Activated CD4-positive, alpha-beta memory T cell treated with anti-CD3 and anti-CD28 coated beads, Interleukin-2, amount 10 ng/mL, durations not matched to agents 7 days and 5 days (primary cell): Measurements from ENCODE around the gene FGGY. TPM values are rescaled to one million over a fixed set of nuclear protein-coding genes. Genes with fewer than 3 reads are reported as not detected.

Experiments used
- CTCF ChIA-PET: fragments of 350-600 bp; sonication (Branson Sonifier 250); formaldehyde crosslinking; loops from one replicate; lab custom pipeline; 2021; ENCODE audit warnings: antibody characterized with exemption, inconsistent platforms; lab: Charles Lee
- POLR2A ChIA-PET: fragments of 350-600 bp; sonication (Branson Sonifier 250); formaldehyde crosslinking; loops from one replicate; lab custom pipeline; 2021; ENCODE audit warnings: antibody characterized with exemption; lab: Charles Lee
- DNase-seq: peaks from one replicate; pipeline ENCODE4 v3.0.0-alpha.2; 2020
- H3K27ac Mint-ChIP-seq: one replicate; pipeline ENCODE4 v1.8.0; 2021; ENCODE audit warnings: mild to moderate bottlenecking, mixed read lengths
- H3K27me3 Mint-ChIP-seq: one replicate; pipeline ENCODE4 v1.8.0; 2021; ENCODE audit warnings: mixed read lengths
- H3K36me3 Mint-ChIP-seq: one replicate; pipeline ENCODE4 v1.8.0; 2021; ENCODE audit warnings: low read depth, mixed read lengths
- H3K4me1 Mint-ChIP-seq: one replicate; pipeline ENCODE4 v1.8.0; 2021; ENCODE audit warnings: mixed read lengths
- H3K4me3 Mint-ChIP-seq: one replicate; pipeline ENCODE4 v1.8.0; 2021; ENCODE audit warnings: mild to moderate bottlenecking, mixed read lengths
- H3K9me3 Mint-ChIP-seq: one replicate; pipeline ENCODE4 v1.8.0; 2021; ENCODE audit warnings: mixed read lengths
- total RNA-seq, 2 experiments: library from RNA; stranded (reverse); gene quantifications; one replicate each; pipeline ENCODE4 v1.2.3, GENCODE V29; 2021

Gene FGGY
- total RNA-seq, 2 experiments from 2014 or later, result 7.0 to 7.7 TPM

DNA sequence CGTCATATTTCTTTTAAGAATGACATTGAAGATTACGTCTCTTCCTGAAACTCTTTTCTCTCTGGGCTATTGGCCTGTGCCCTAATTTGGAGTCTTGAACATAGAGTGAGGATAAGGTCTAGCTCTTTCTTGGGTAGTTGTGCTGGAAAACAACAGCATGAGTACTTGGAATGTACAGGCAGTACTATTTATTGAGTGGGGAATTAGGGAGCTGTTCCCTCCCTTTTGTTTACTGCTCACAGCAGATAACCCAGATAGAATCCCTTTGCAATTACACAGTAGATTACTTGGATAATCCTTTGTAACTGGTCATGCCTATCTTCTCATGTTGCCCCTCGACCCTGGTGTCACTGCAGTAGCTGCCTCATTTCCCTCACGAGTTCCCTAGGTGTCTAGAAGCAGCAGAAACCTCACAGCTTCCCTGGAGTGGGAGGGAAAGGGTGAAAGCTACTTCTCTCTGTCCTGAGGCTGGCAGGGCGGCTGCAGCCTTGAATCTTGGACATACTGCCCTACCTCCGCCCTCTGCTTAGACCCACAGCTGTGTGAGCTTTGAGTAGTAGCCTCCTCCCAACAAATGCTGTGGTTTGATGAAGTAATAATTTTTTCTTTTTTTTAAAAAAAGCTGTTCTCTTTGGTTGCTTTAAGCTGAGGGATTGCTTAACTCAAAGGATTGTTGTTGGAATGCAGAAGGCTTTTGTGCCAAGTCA lies 70.6 kb downstream of the FGGY start:
- H3K27ac Mint-ChIP-seq, result no peak overlapping the region
- POLR2A ChIA-PET, result no interaction called here

DNA sequence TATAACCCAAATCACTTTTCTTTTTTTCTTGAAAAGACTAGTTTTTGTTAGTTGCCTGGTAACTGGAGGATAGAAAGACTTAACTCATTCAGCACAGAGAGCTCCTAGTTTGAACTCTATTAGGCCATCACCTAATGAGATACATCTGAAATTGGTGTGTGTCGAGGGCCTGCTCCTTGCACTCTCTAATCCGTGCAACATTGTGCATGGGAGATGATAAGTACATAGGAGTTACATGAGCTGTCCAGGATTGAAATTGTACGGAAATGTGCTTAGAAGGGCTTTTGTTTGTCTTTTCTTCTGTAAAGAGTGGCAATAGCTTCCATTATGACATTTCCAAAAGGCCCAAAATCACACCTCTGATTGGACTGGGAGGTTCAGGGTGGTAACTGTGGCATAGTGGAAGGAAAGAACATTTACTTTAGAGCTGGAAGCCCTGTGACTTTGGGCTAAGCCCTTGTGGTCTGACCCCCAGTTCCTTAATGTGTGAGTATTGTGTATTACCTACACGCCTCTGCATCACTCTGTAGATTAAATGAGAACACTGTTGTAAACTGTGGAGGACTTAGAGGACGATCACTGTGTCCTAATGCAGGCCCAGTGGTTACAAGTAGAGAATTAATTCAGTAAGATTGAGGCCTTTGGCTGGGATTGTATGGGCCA lies 71.2 kb downstream of the FGGY start:
- Mint-ChIP-seq H3K27ac (no peak overlapping the region), H3K4me1 (no peaks in the 10 kb centered on the region), H3K27me3 (no peaks in the 10 kb centered on the region), H3K36me3 (no peaks in the 10 kb centered on the region), H3K9me3 (peaks cover 4% of the 10 kb centered on the region), H3K4me3 (no peak overlapping the region)
- CTCF ChIA-PET, result no interaction called here
- POLR2A ChIA-PET, result no interaction called here
- DNase-seq, result no peak

More for the DNA sequence above, 70.6 kb downstream of the FGGY start:
- no peaks in the 10 kb centered on the region for H3K27me3 Mint-ChIP-seq
- H3K4me1 Mint-ChIP-seq, result no peaks in the 10 kb centered on the region
- DNase-seq, result no peak
- no peak overlapping the region for H3K4me3 Mint-ChIP-seq
- H3K9me3 Mint-ChIP-seq, result peaks cover 4% of the 10 kb centered on the region
- CTCF ChIA-PET, result no interaction called here
- H3K36me3 Mint-ChIP-seq, result no peaks in the 10 kb centered on the region

DNA sequence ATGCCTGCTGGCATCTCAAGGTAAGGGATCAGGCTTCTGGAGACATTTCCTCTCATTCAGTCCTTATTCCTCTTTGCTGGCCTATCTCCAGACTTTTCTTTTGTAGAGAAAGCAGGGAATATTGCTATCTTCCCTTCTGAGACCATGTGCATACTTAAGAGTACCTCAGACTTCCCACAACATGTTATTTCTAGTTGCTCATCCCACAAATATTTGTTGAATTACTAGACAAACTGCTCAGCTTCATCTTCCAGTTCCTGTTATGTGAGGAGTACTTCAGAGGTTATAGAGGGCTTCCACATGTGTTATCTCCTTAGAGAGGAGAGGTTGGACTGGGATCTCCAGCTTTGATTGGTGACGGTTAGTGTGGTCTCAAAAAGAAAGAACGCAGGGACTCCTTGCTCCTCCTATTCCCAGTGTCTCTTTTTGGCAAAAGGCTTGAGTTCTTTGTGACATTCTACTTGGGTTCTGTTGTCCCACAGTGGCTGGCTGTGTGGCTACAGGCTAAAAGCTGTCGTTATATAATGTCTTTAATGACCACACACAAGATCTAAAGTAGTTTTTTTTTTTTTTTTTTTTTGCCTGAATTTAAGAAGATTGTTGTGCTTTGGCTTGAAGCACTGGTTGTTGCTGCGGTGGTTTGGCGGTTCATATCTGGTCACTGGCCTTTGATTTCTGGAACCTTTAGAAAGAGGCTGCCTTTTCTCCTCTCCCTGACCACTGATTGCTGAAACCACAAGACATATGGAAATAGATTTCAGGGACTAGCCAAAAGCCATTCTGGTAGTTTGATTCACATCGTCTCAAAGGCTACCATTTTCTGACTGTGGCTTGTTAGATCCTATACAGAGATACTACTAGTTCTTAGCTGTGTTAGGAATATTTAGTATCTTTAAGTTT lies 78.7 kb downstream of the FGGY start:
- Mint-ChIP-seq H3K4me3 (no peak overlapping the region), H3K36me3 (peaks cover 6% of the 10 kb centered on the region), H3K27me3 (no peaks in the 10 kb centered on the region), H3K9me3 (peaks cover 9% of the 10 kb centered on the region), H3K27ac (no peak overlapping the region), H3K4me1 (no peaks in the 10 kb centered on the region)
- POLR2A ChIA-PET, result no interaction called here
- CTCF ChIA-PET, result no interaction called here
- no peak for DNase-seq

DNA sequence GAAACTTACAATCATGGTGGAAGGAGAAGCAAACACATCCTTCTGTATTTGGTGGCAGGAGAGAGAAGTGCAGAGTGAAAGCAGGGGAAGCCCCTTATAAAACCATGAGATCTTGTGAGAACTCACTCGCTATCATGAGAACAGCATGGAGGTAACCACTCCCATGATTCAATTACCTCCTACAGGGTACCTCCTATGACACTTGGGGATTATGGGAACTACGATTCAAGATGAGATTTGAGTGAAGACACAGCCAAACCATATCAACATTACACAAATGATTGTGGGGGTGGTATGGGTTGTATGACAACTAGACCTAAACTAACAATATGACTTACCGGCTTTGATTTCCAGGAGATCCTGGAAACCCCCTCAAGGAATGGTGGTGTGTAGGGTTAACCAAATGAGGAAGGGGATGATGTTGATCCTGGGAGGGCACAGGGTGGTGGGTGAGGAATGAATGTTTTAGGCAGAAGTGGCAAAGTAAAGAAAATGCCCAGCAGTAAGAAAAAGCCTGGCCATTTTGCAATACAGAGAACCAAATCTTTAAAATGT lies 80.5 kb downstream of the FGGY start:
- Mint-ChIP-seq H3K27me3 (no peaks in the 10 kb centered on the region), H3K9me3 (peaks cover 9% of the 10 kb centered on the region), H3K36me3 (peaks cover 9% of the 10 kb centered on the region), H3K4me3 (no peak overlapping the region), H3K4me1 (no peaks in the 10 kb centered on the region), H3K27ac (no peak overlapping the region)
- DNase-seq, result no peak
- ChIA-PET CTCF (no interaction called here), POLR2A (no interaction called here)

DNA sequence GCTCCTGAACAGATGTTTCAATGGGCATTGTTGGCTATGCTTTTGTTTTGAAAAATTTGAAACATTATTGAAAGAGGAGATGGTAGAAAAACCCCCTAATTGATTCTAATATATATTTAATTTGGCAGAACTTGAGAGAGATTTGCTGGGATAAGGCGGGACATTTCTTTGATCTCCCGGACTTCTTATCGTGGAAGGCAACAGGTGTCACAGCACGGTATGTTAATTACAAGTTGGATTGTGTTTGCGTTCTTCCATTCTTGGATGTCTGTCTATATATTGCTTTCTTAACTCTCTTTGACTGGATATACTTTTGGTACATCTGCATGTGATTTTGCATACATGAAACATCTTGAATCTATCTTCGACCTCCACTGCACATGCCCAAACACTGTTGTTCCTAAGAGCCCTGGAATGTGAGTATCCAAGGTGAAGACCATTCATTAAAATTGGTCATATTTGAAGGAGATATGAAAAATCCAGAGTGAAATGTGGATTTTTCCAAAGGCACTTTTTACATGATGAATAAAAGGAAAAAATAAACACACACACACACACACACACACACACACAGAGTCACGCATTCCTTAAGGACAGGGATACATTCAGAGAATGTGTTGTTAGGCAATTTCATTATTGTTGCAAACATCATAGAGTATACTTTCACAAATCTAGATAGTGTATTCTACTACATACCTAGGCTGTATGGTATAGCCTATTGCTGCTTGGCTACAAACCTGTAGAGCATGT lies 81.9 kb downstream of the FGGY start:
- no peak for DNase-seq
- CTCF ChIA-PET, result no interaction called here
- no peak overlapping the region for H3K27ac Mint-ChIP-seq
- no peaks in the 10 kb centered on the region for H3K4me1 Mint-ChIP-seq
- POLR2A ChIA-PET, result no interaction called here
- peaks cover 9% of the 10 kb centered on the region for H3K9me3 Mint-ChIP-seq
- peaks cover 9% of the 10 kb centered on the region for H3K36me3 Mint-ChIP-seq
- no peak overlapping the region for H3K4me3 Mint-ChIP-seq
- no peaks in the 10 kb centered on the region for H3K27me3 Mint-ChIP-seq

DNA sequence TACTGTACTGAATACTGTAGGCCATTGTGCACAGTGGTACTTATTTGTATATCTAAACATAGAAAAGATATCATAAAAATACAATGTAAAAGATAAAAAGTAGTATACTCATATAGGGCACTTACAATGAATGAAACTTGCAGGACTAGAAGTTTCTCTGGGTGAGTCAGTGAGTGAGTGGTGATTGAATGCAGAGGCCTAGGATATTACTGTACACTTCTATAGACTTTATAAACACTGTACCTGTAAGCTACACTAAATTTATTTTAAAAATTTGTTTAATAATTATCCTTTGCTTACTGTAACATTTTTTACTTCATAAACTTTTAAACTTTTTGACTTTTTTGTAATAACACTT lies 82.5 kb downstream of the FGGY start:
- CTCF ChIA-PET, result no interaction called here
- Mint-ChIP-seq H3K27ac (no peak overlapping the region), H3K27me3 (no peaks in the 10 kb centered on the region), H3K9me3 (peaks cover 9% of the 10 kb centered on the region), H3K4me1 (no peaks in the 10 kb centered on the region), H3K36me3 (peaks cover 9% of the 10 kb centered on the region), H3K4me3 (no peak overlapping the region)
- no peak for DNase-seq
- POLR2A ChIA-PET, result no interaction called here

DNA sequence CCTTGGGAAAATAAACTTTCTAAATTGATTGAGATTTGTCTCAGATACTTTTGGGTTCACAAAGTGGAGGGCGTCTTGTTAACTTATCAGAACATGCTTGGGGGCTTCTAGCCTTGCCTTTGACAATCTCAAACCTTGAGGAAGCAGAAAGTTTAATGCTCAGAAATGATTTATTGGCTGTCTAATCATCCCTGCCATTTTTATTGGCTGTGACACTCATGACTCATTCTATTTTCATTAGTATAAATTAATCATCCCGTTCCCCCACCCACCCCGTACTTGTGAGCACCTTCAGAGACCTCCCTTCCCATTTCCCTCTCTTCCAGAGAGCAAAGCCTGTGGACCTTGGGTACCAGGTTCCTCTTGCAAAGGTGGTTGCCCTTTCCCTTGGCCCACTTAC lies 87.1 kb downstream of the FGGY start:
- peaks cover 6% of the 10 kb centered on the region for H3K36me3 Mint-ChIP-seq
- no peaks in the 10 kb centered on the region for H3K9me3 Mint-ChIP-seq
- no peak overlapping the region for H3K27ac Mint-ChIP-seq
- H3K27me3 Mint-ChIP-seq, result no peaks in the 10 kb centered on the region
- no peak overlapping the region for H3K4me3 Mint-ChIP-seq
- CTCF ChIA-PET, result no interaction called here
- POLR2A ChIA-PET, result no interaction called here
- no peaks in the 10 kb centered on the region for H3K4me1 Mint-ChIP-seq
- DNase-seq, result no peak

DNA sequence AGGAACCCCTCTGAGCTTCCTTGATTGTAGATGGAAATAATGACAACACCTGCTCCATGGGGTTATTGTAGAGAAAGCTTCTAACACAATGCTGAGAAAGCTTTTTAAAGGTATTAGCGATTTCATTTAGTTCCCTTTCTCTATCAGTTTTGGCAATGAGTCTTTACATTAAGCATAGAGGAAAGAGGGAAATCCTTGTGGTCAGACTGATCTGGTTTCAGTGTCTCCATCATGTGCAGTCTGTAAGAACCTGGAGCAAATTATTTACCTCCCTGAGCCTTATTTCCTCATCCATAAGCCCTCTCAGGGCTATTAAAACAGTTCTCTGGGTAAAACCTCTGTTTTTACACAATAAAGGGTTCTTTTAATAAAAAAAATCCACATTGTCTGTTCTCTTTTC lies 87.5 kb downstream of the FGGY start:
- Mint-ChIP-seq H3K9me3 (no peaks in the 10 kb centered on the region), H3K4me1 (no peaks in the 10 kb centered on the region), H3K4me3 (no peak overlapping the region), H3K27me3 (no peaks in the 10 kb centered on the region), H3K36me3 (peaks cover 6% of the 10 kb centered on the region), H3K27ac (no peak overlapping the region)
- ChIA-PET CTCF (no interaction called here), POLR2A (no interaction called here)
- no peak for DNase-seq

DNA sequence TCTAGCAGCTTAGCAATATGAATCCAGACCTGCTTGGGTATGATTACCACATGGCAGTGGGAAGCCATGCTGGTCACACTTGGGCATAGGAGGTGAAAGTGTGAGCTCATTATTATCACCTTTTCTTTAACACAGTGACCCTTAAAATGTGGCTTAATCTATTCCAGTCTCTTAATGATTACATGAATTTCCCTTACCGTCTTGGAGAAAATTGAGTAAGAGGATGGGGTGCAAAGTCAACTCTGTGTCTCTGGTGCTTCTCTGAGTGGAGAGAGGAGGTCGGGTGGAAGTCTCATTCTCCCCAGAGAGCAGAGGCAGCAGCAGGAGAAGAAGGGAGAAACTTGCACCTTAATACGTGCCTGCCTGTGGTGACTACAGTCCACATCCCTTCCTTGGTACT lies 91.3 kb downstream of the FGGY start:
- Mint-ChIP-seq H3K36me3 (peaks cover 4% of the 10 kb centered on the region), H3K9me3 (peaks cover 5% of the 10 kb centered on the region), H3K27ac (no peak overlapping the region), H3K4me1 (peaks cover 17% of the 10 kb centered on the region), H3K4me3 (no peak overlapping the region), H3K27me3 (no peaks in the 10 kb centered on the region)
- no peak for DNase-seq
- CTCF ChIA-PET, result no interaction called here
- POLR2A ChIA-PET, result no interaction called here

DNA sequence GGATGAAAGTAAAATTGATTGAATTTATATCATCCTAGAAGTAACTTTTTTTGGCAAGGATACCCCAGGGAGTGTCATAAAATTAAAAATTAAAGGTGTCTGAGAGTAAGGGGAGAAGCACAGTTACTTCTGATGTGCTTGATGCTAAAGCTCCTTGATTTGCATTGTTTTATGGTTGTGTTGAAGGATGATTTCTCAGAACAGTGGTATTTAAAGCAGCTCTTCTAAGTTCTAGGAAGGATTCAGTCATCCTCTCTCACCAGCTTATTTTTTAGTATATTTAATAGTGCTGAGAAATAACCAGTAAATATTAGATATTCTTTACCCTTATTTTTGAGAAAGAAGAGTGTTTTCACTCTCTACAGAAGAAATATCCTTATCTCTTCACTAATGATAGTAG lies 93.0 kb downstream of the FGGY start:
- H3K9me3 Mint-ChIP-seq, result peaks cover 5% of the 10 kb centered on the region

DNA sequence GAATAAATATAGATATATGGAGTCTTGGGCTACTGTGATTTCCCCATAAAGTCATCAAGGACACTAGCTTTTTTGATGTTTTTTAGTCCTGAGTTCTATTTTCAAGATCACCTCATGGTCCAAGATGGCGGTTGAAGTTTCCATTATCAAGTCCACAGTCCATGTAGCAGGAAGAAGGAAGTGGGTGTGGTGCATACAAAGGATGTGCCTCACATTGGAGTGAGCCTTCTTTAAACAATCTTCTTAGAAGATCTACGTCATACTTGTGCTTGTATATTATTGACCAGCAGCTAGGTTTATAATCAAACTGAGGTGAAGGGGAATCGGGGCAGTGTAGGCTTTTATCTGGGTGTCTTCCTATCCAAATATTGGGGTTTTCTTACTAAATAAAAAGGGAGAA lies 93.4 kb downstream of the FGGY start:
- H3K27me3 Mint-ChIP-seq, result no peaks in the 10 kb centered on the region
- no peak overlapping the region for H3K4me3 Mint-ChIP-seq
- ChIA-PET CTCF (no interaction called here), POLR2A (interaction anchor here (1.1 kb wide), 1 partner anchor 62 kb away, joined by 3 read pairs; no protein-coding TSS in a partner anchor)
- H3K4me1 Mint-ChIP-seq, result peaks cover 17% of the 10 kb centered on the region
- H3K27ac Mint-ChIP-seq, result no peak overlapping the region
- no peak for DNase-seq
- H3K9me3 Mint-ChIP-seq, result peaks cover 5% of the 10 kb centered on the region
- H3K36me3 Mint-ChIP-seq, result peaks cover 4% of the 10 kb centered on the region

More for the DNA sequence above, 93.0 kb downstream of the FGGY start:
- ChIA-PET CTCF (no interaction called here), POLR2A (interaction anchor here (1.1 kb wide), 1 partner anchor 61 kb away, joined by 3 read pairs; no protein-coding TSS in a partner anchor)
- Mint-ChIP-seq H3K4me1 (peaks cover 17% of the 10 kb centered on the region), H3K27ac (no peak overlapping the region), H3K4me3 (no peak overlapping the region), H3K36me3 (peaks cover 4% of the 10 kb centered on the region), H3K27me3 (no peaks in the 10 kb centered on the region)
- no peak for DNase-seq

DNA sequence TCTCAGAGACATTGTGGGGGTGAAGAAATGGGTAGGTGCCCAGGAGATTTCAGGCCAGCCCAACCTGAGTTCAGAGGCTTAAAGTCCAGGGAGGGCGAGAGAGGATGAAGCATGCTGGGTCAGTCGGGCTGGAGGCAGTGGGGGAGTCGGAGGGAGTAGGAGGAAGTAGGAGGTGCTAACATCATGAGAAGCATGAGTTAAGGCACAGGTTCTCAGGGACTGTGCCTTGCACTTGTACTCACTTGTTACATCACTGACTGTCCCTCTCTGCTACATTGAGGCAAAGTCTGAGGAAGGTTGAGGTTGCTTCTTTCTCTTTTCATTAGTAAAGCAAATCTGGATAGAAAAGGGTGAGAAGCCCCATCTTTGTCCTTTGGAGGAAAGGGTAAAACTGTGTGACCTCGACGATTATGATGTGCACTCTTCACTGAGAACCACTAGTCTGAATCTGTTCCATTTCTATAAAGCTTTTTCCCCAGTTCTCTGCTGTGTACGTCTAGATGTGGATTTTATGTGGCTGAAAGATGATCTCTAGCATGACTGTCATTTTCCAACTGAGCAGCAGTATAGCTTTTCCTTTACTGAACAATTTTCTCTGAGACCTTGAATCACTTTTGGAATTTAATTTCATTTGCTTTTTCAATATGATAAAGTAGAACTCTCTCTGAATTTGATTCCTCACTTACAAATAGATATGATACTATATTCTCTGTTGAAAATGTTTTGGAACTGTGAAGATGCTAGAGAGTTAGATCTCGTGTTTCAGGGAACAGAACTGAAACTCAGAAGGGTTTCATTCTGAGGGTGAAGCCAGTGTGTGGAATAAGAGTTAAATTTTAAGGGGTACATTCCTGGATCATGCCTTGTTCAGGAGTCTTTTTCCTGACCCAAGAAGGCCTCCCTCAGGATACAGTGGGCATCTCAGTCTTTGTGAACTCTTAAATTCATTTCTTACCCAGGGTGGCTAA lies 94.6 kb downstream of the FGGY start:
- Mint-ChIP-seq H3K27ac (no peak overlapping the region), H3K27me3 (no peaks in the 10 kb centered on the region), H3K36me3 (peaks cover 4% of the 10 kb centered on the region), H3K4me1 (peaks cover 21% of the 10 kb centered on the region), H3K9me3 (peaks cover 5% of the 10 kb centered on the region), H3K4me3 (no peak overlapping the region)
- POLR2A ChIA-PET, result no interaction called here
- CTCF ChIA-PET, result no interaction called here
- DNase-seq, result no peak
